ENCODE measurements around the gene AQR. TPM values are rescaled to one million over a fixed set of nuclear protein-coding genes. Genes with fewer than 3 reads are reported as not detected.

AQR gene
- total and polyA plus RNA-seq, 2 of the 4 experiments (the other 2 are of a cell fraction) = 17.9 to 29.6 TPM

DNA sequence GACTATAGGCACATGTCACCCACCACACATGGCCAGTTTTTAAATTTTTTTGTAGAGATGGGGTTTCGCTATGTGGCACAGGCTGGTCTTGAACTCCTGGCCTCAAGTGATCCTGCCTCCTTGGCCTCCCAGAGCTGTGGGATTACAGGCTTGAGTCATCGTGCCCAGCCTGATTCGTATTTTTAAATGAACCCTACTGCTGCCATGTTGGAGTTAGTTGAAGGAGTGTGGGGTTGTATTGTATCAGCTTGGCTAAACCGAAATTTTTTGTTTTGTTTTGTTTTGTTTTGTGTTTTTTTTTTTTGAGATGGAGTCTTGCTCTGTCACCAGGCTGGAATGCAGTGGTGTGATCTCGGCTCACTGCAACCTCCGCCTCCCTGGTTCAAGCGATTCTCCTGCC lies 30.4 kb upstream of the AQR start:
- Histone ChIP-seq H2AK5ac (ENCODE audit: low read depth, low read length) (no peak overlapping the region), H4K8ac (ENCODE audit: low read depth in 2 of 2, low read length in 2 of 2) (no peak overlapping the region), H2BK120ac (ENCODE audit: low read depth, low read length) (0 out of 2 replicates have a peak overlapping the region, but pooled peaks have one; percentile 15), H2BK15ac (ENCODE audit: low read depth, low read length) (no peak overlapping the region), H3K18ac (ENCODE audit: low read depth, low read length) (no peak overlapping the region), H3K14ac (replicated peaks; ENCODE audit: low read depth, low read length) (no peak overlapping the region), H3K36me3 (ENCODE audit: control insufficient read depth, insufficient read depth, low read length) (no peaks in the 10 kb centered on the region), H3K4me1 (ENCODE audit: control insufficient read depth, insufficient read depth, low read length) (peaks cover 2% of the 10 kb centered on the region; the same call in 1 of the 2 replicates), H3K9me3 (ENCODE audit: control insufficient read depth, insufficient read depth, low read length) (no peaks in the 10 kb centered on the region), H2AK9ac (replicated peaks; ENCODE audit: low read depth, low read length, poor library complexity) (no peak overlapping the region), H4K5ac (ENCODE audit: low read depth, low read length) (no peak overlapping the region), H3K4me2 (ENCODE audit: low read depth, low read length) (no peak overlapping the region), H3K27me3 (ENCODE audit: control insufficient read depth, insufficient read depth, low read length) (no peaks in the 10 kb centered on the region; the same call in none of the 2 replicates), H4K20me1 (ENCODE audit: insufficient read depth, low read length) (no peaks in the 10 kb centered on the region), H3K79me1 (ENCODE audit: low read depth in 1 of 2, low read length in 2 of 2) (no peaks in the 10 kb centered on the region), H3K4ac (ENCODE audit: low read depth, low read length) (no peak overlapping the region), H3K56ac (ENCODE audit: extremely low read depth, insufficient read depth, low read length) (no peak overlapping the region), H3K27ac (ENCODE audit: insufficient read depth, low read length) (no peak overlapping the region), H3K23ac (ENCODE audit: low read depth, low read length) (no peak overlapping the region), H4K91ac (ENCODE audit: insufficient read depth, low read depth, low read length) (no peak overlapping the region), H2BK20ac (ENCODE audit: low read depth, low read length) (no peak overlapping the region), H2BK5ac (ENCODE audit: low read depth, low read length, poor library complexity, severe bottlenecking) (no peak overlapping the region), H3K9me1 (ENCODE audit: insufficient read depth, low read length) (no peaks in the 10 kb centered on the region), H3K4me3 (ENCODE audit: insufficient read depth, low read depth, low read length) (no peak overlapping the region), H3K9ac (ENCODE audit: low read depth, low read length) (no peak overlapping the region), H2AFZ (replicated peaks; ENCODE audit: low read length, poor library complexity) (no peak overlapping the region)
- intact Hi-C loops (cut with micrococcal nuclease) (no loop called here), in situ Hi-C loops (cut with MboI; ENCODE audit: low sequenced_read_pairs) (no loop called here), dilution Hi-C loops (cut with HindIII; ENCODE audit: low sequenced_read_pairs, unreplicated experiment) (no loop called here)
- ChIA-PET POLR2A (ENCODE audit: unreplicated experiment) (interaction anchor here (2.2 kb wide), 1 partner anchor 12 kb away, joined by 11 read pairs; the partner anchor contains the start of gene ZNF770), CTCF (interaction anchor here (1.3 kb wide), 1 partner anchor 14 kb away, joined by 4 read pairs; no protein-coding TSS in a partner anchor)
- no peak for DNase-seq
- no peak for TF ChIP-seq MXI1 (IDR thresholded peaks at IDR 0.05; ENCODE audit: borderline replicate concordance, low read depth, low read length)
- TF ChIP-seq MAZ (IDR thresholded peaks at IDR 0.05; ENCODE audit: borderline replicate concordance, low read depth, low read length) = no peak
- TF ChIP-seq RFX5 (IDR thresholded peaks at IDR 0.05; ENCODE audit: low read depth, low read length) = no peak
- no peak for TF ChIP-seq POLR2A (IDR thresholded peaks at IDR 0.05; ENCODE audit: low read depth, low read length)
- TF ChIP-seq RCOR1 (IDR thresholded peaks at IDR 0.05; ENCODE audit: insufficient replicate concordance, low read length) = no peak
- TF ChIP-seq BHLHE40 (IDR thresholded peaks at IDR 0.05; ENCODE audit: low read depth, low read length) = no peak
- no peak for TF ChIP-seq SMC3 (IDR thresholded peaks at IDR 0.05; ENCODE audit: low read depth, low read length)
- BruUV-seq (replicated peaks) = no TSS peak
- ATAC-seq (ENCODE audit: low read depth) = no peak
- no CpG with 5 or more reads among the region's 7 CpGs for WGBS, 2 experiments (ENCODE audit: extremely low coverage in 2 of 2, insufficient read length in 1 of 2)

Data from IMR-90 (cell line).